Kidney (tissue), 14 donors: ENCODE measurements around the gene MYH8. TPM values are rescaled to one million over a fixed set of nuclear protein-coding genes. Genes with fewer than 3 reads are reported as not detected.

Experiments used
- DNase-seq, 5 donors: peaks; one replicate each; pipeline ENCODE4 v3.0.0-alpha.2; 2013 to 2020
- FAIRE-seq: peaks from 2 replicates; lab custom pipeline; 2012; peaks lifted over from hg19 to GRCh38; lab: Jason Lieb, UNC
- H3K27ac ChIP-seq, 2 donors: one replicate each; pipeline ENCODE4 v1.7.0; 2013; ENCODE audit warnings: low read depth in 2 of 2, low read length in 2 of 2, inconsistent platforms in 1 of 2
- H3K27me3 ChIP-seq: one replicate; pipeline ENCODE4 v1.7.1; 2013; ENCODE audit warnings: low read length, inconsistent platforms; ENCODE audit not compliant: control insufficient read depth, insufficient read depth
- H3K36me3 ChIP-seq, 3 donors: one replicate each; pipeline versions ENCODE4 v1.7.0 to v1.7.1; 2013; ENCODE audit warnings: low read length in 3 of 3, control low read depth in 1 of 3, inconsistent platforms in 1 of 3; ENCODE audit not compliant: insufficient read depth in 3 of 3, control insufficient read depth in 2 of 3
- H3K4me1 ChIP-seq, 3 donors: one replicate each; pipeline versions ENCODE4 v1.7.0 to v1.7.1; 2013; ENCODE audit warnings: low read length in 3 of 3, inconsistent platforms in 1 of 3, low read depth in 1 of 3; ENCODE audit not compliant: control insufficient read depth in 2 of 3, insufficient read depth in 2 of 3
- H3K4me3 ChIP-seq, 3 donors: one replicate each; pipeline versions ENCODE4 v1.7.0 to v1.8.1; 2013; ENCODE audit warnings: low read length in 3 of 3, control low read depth in 1 of 3, inconsistent platforms in 1 of 3
- H3K9ac ChIP-seq, 3 donors: one replicate each; pipeline versions ENCODE4 v1.7.0 to v1.7.1; 2013; ENCODE audit warnings: low read length in 3 of 3, control low read depth in 1 of 3, inconsistent platforms in 1 of 3
- H3K9me3 ChIP-seq, 3 donors: one replicate each; pipeline versions ENCODE4 v1.7.0 to v1.7.1; 2013; ENCODE audit warnings: low read length in 3 of 3, control low read depth in 1 of 3, inconsistent platforms in 1 of 3; ENCODE audit not compliant: control insufficient read depth in 2 of 3, insufficient read depth in 1 of 3
- CTCF ChIP-seq: IDR thresholded peaks from 3 replicates; pipeline ENCODE4 v1.5.1; 2012; ENCODE audit warnings: mild to moderate bottlenecking, moderate library complexity, borderline replicate concordance; ENCODE audit not compliant: insufficient read depth; ENCODE audit errors: extremely low read depth
- intact Hi-C: fragments of 100-400 bp; cut with DNase I; formaldehyde crosslinking; loops from one replicate; pipeline ENCODE4 v1.11.1; 2022
- polyA plus RNA-seq: library from polyadenylated mRNA; stranded (reverse); fragments of 350-450 nt; fragmentation: Illumina TruSeq; extraction: RNeasy Lipid Tissue Mini Kit (QIAGEN cat#74804); gene quantifications from one replicate; pipeline ENCODE4 v1.2.3, GENCODE V29; 2014; ENCODE audit warnings: low read depth, low replicate concordance; ENCODE audit not compliant: insufficient read depth
- total RNA-seq: library from RNA; stranded (reverse); fragmentation: NEBNext Ultra II Directional; extraction: Animal tissue kit (Norgen Biotek cat#: 25700); gene quantifications from one replicate; pipeline ENCODE4 v1.2.1, GENCODE V29; 2021
- donor health status: control.
- donor health status: control.
- donor health status: control.
- donor health status: control.
- donor health status: control.
- donor health status: DM: yes; HTN: yes; CAD: no.
- donor health status: Normal renal cell carcinoma (clear cell type).

MYH8 gene
- total and polyA plus RNA-seq, 2 donors from 2014 or later = 0.28 to 0.30 TPM

- H3K36me3 ChIP-seq = no peaks in the 10 kb centered on the region
- H3K9ac ChIP-seq = no peak overlapping the region
- intact Hi-C loops = no loop called here
- H3K9me3 ChIP-seq = no peaks in the 10 kb centered on the region
- H3K27ac ChIP-seq = no peak overlapping the region
- H3K27me3 ChIP-seq = no peaks in the 10 kb centered on the region
- FAIRE-seq (no peak), DNase-seq (no peak)
- H3K4me1 ChIP-seq = no peaks in the 10 kb centered on the region
- no peak for TF ChIP-seq CTCF
- H3K4me3 ChIP-seq = no peak overlapping the region
Observed at GRCh38 chr17:10460062-10460461, 38.3 kb upstream of the MYH8 start.

- FAIRE-seq (no peak), DNase-seq (peak in 2 of 5 donors; percentile 66 to 76)
- H3K9me3 ChIP-seq = no peaks in the 10 kb centered on the region
- no peak overlapping the region for H3K4me3 ChIP-seq
- H3K4me1 ChIP-seq = no peaks in the 10 kb centered on the region
- H3K9ac ChIP-seq = no peak overlapping the region
- no peaks in the 10 kb centered on the region for H3K27me3 ChIP-seq
- intact Hi-C loops = no loop called here
- no peak overlapping the region for H3K27ac ChIP-seq
- TF ChIP-seq CTCF = no peak
- no peaks in the 10 kb centered on the region for H3K36me3 ChIP-seq
Observed at GRCh38 chr17:10458701-10459100, 37.0 kb upstream of the MYH8 start.

GRCh38 chr17:10457952-10458351 is 36.2 kb upstream of the MYH8 start:
- FAIRE-seq (no peak), DNase-seq (no peak)
- no peaks in the 10 kb centered on the region for H3K36me3 ChIP-seq
- no peak for TF ChIP-seq CTCF
- H3K9me3 ChIP-seq = no peaks in the 10 kb centered on the region
- no peak overlapping the region for H3K9ac ChIP-seq
- intact Hi-C loops = no loop called here
- H3K27ac ChIP-seq = no peak overlapping the region
- H3K27me3 ChIP-seq = no peaks in the 10 kb centered on the region
- H3K4me3 ChIP-seq = no peak overlapping the region
- no peaks in the 10 kb centered on the region for H3K4me1 ChIP-seq
